Adrenal gland (tissue), 12 donors: ENCODE measurements around the gene HOXB13. TPM values are rescaled to one million over a fixed set of nuclear protein-coding genes. Genes with fewer than 3 reads are reported as not detected.

Experiments used
- DNase-seq, 7 donors: peaks; one replicate each; pipeline ENCODE4 v3.0.0-alpha.2; 2019 to 2020
- H3K27ac ChIP-seq, 5 donors: fragments of 200-600 bp; sonication (generic) in 4 of 5; 1 replicate in 3 of 5; 2 replicates in 2 of 5; pipeline versions ENCODE4 v1.5.1 to v1.8.0; 2016 to 2020; ENCODE audit warnings: mild to moderate bottlenecking in 1 of 5
- H3K27me3 ChIP-seq: fragments of 200-600 bp; 2 replicates; pipeline ENCODE4 v1.8.0; 2021
- H3K36me3 ChIP-seq, 2 donors: fragments of 200-600 bp; replicated peaks in 1 of 2; 1 replicate in 1 of 2; 2 replicates in 1 of 2; pipeline versions ENCODE4 v1.5.1 to v1.8.0; 2018 to 2022
- H3K4me1 ChIP-seq, 2 donors: fragments of 200-600 bp; replicated peaks in 1 of 2; 1 replicate in 1 of 2; 2 replicates in 1 of 2; pipeline versions ENCODE4 v1.5.1 to v1.8.0; 2018 to 2021
- H3K4me3 ChIP-seq, 4 donors: fragments of 200-600 bp; sonication (generic) in 3 of 4; one replicate each; pipeline ENCODE4 v1.5.1; 2016 to 2018
- H3K9me3 ChIP-seq, 3 donors: fragments of 200-600 bp; sonication (generic) in 1 of 3; replicated peaks in 1 of 3; 1 replicate in 2 of 3; 2 replicates in 1 of 3; pipeline versions ENCODE4 v1.5.1 to v1.8.0; 2016 to 2021
- CTCF ChIP-seq, 6 experiments: fragments of 450-650 bp in 4 of 6; fragments of 200-600 bp in 2 of 6; sonication (generic) in 1 of 6; IDR thresholded peaks; 1 replicate in 5 of 6; 2 replicates in 1 of 6; pipeline versions ENCODE4 v1.5.1 to v1.8.0; 2016 to 2021; ENCODE audit warnings: antibody characterized with exemption in 6 of 6, mild to moderate bottlenecking in 2 of 6, moderate library complexity in 1 of 6
- POLR2A ChIP-seq, 2 donors: fragments of 450-650 bp; IDR thresholded peaks; one replicate each; pipeline ENCODE4 v1.6.1; 2017; ENCODE audit warnings: antibody characterized with exemption in 2 of 2, mild to moderate bottlenecking in 2 of 2, moderate library complexity in 1 of 2
- WGBS, 4 donors: extraction: QIAGEN DNeasy Blood & Tissue Kit in 2 of 4; methylation state at CpG; one replicate each; pipeline versions ENCODE4 v1.1.5 to v1.1.7; 2013 to 2017; 5-methylcytosine and 5-hydroxymethylcytosine counted together
- intact Hi-C, 2 donors: fragments of 100-400 bp; cut with DNase I; formaldehyde crosslinking; loops; one replicate each; pipeline versions ENCODE4 v1.14.1 to v1.15.0; 2022 to 2023
- polyA plus RNA-seq, 3 donors: library from polyadenylated mRNA; stranded (reverse); fragments of 200-250 nt in 2 of 3; fragments of 350-450 nt in 1 of 3; fragmentation: Illumina TruSeq in 1 of 3; extraction: RNeasy Lipid Tissue Mini Kit (QIAGEN cat#74804) in 1 of 3; gene quantifications; one replicate each; pipeline ENCODE4 v1.2.3, GENCODE V29; 2013 to 2014
- total RNA-seq, 9 donors: library from RNA; depleted of rRNA in 4 of 9; stranded (reverse); fragments of >200 nt in 4 of 9; fragments of 120-200 nt in 1 of 9; fragmentation: NEBNext Ultra II Directional in 1 of 9; extraction: Animal tissue kit (Norgen Biotek cat#: 25700) in 1 of 9; gene quantifications; one replicate each; pipeline versions ENCODE4 v1.1.0 to v1.2.4, GENCODE V29; 2013 to 2023
- donor health status: healthy with polysubstance abuse.
- donor health status: Bipolar disorder and iron deficiency.
- donor health status: DM: yes; HTN: yes; CAD: no.
- donor health status: DM: no; HTN: no; CAD: no.
- donor health status: DM: no; HTN: no; CAD: no.
- donor health status: DM: yes; HTN: yes; CAD: no.

The HOXB13 gene
- total and polyA plus RNA-seq, 12 donors: 0.07 to 0.11 TPM; not detected in 10

- no peak for TF ChIP-seq POLR2A (IDR thresholded peaks at IDR 0.05)
- TF ChIP-seq CTCF (IDR thresholded peaks at IDR 0.05): no peak
- Histone ChIP-seq H3K4me3 (no peak overlapping the region), H3K9me3 (no peaks in the 10 kb centered on the region), H3K4me1 (peaks cover 0 to 6% of the 10 kb centered on the region in 2 donors), H3K36me3 (no peaks in the 10 kb centered on the region), H3K27ac (no peak overlapping the region), H3K27me3 (peaks cover 100% of the 10 kb centered on the region)
- WGBS, 4 donors: 23 to 28% (median 25%) methylated on average over 39 to 42 of the region's 42 CpGs
- intact Hi-C loops: loop anchor here (5.0 kb wide), 2 partner anchors 46 to 69 kb away; no protein-coding TSS in a partner anchor
- no peak for DNase-seq
These were observed 4.9 kb downstream of the HOXB13 start for GRCh38 chr17:48723423-48724250.

DNA sequence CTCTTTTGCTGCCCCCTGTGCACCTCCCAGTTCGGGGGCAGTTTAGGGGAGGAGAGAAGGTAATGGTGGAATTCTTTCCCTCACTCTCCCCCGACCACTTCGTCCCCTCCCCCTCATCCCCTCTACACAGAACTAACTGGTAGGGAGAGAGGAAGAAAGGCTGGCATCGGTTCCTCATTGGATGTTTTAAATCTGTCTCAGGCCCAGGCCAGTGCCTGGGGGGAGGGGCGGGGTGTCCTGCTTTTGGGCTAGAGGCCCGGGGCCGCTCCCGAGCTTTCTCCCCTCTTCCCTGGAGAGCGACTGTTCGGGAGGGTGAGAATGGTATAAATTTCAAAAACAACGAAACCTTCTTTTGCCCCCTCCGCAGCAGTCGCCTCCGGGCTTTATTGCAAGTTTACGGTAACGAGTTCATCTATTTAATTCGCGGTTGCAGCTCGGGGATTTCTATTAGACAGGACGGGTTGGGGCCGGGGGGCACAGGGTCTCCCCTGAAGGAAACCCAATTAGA is 5.6 kb downstream of the HOXB13 start, which contains the start of gene PRAC2:
Gene PRAC2 (plus strand): TSS at position 271 of the 508 bp plus-strand sequence. CDS start 1,226 bp downstream, outside the sequence.
- WGBS, 4 donors: 6 to 12% (median 8%) methylated on average over 17 to 21 of the region's 21 CpGs
- TF ChIP-seq CTCF (IDR thresholded peaks at IDR 0.05): no peak
- no peak for TF ChIP-seq POLR2A (IDR thresholded peaks at IDR 0.05)
- Histone ChIP-seq H3K27me3 (peaks cover 99% of the 10 kb centered on the region), H3K27ac (no peak within 1 kb of the TSS), H3K36me3 (no peaks in the 10 kb centered on the region), H3K4me3 (no peak within 1 kb of the TSS), H3K9me3 (no peaks in the 10 kb centered on the region), H3K4me1 (peaks cover 0 to 6% of the 10 kb centered on the region in 2 donors)
- intact Hi-C loops: loop anchor here (5.0 kb wide), 2 partner anchors 46 to 69 kb away; no protein-coding TSS in a partner anchor
- DNase-seq: no peak

DNA sequence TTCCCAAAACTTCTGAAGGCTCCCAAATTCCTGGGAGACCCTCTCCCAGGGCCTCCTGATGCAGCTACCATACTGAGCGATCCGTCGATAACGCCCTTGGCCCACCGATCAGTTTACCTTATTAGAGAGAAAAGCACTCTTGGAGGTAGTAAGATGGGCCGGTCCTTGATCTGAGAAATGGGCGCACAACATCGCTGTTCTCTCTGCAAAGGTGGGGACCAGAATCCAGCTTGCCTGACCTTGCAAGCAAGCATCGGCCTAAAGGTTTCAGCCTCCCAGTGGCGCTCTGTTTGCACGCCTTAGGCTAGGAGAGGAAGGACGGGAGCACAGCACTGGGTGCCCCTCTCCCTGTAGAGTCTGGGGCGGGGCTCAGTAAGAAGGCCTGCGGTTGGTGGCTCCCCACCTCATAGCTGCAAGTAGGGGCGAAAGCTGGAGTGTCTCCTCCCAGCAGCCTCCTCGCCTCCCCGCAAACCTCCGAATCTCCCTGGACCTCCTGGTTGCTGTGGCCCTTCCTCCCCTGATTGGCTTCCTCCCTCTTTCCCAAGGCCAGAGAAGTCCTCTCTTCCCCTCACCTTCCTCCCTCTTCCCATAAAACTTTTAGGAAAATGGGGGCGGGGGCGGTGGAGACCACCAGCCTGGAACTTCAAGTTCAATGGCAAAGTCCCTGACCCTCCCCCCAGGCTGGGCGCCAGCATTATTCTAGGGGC is 6.2 kb downstream of the HOXB13 start, which contains the start of gene PRAC1:
Gene PRAC1 (minus strand): TSS at position 318 of the 707 bp plus-strand sequence. CDS start 126 bp downstream, at position 192.
- 8 to 12% (median 9%) methylated on average over 20 to 21 of the region's 21 CpGs for WGBS, 4 donors
- DNase-seq: no peak
- Histone ChIP-seq H3K4me3 (no peak within 1 kb of the TSS), H3K4me1 (peaks cover 0 to 6% of the 10 kb centered on the region in 2 donors), H3K27me3 (peaks cover 98% of the 10 kb centered on the region), H3K27ac (no peak within 1 kb of the TSS), H3K36me3 (no peaks in the 10 kb centered on the region), H3K9me3 (no peaks in the 10 kb centered on the region)
- intact Hi-C loops: loop anchor here (5.0 kb wide), 2 partner anchors 45 to 70 kb away; no protein-coding TSS in a partner anchor
- TF ChIP-seq CTCF (IDR thresholded peaks at IDR 0.05): no peak

DNA sequence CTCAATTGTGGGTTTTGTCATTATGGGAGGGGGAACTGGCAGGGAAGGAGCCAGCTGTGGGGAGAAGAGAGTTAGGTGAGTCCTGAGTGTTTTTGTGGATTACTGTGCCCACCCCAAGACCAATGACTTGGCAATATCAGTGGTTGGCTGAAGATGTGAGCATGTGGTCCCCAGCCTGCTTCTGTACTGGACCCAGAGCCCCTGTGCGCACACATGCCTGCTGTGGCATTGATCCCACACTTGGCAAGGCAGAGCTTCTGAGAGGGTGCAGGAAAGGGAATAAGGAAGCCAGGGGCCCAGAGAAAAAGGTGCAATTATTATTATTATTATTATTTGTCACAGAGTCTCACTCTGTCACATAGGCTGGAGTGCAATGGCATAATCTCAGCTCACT is 7.5 kb downstream of the HOXB13 start:
- TF ChIP-seq CTCF (IDR thresholded peaks at IDR 0.05): no peak
- no peak for TF ChIP-seq POLR2A (IDR thresholded peaks at IDR 0.05)
- peaks cover 98% of the 10 kb centered on the region for H3K27me3 ChIP-seq
- no peaks in the 10 kb centered on the region for H3K36me3 ChIP-seq
- intact Hi-C loops: loop anchor here (5.0 kb wide), 2 partner anchors 44 to 71 kb away; no protein-coding TSS in a partner anchor
- H3K4me1 ChIP-seq: peaks cover 0 to 6% of the 10 kb centered on the region in 2 donors
- WGBS, 4 donors: 65 to 100% (median 86%) methylated on average over 1 of the region's 1 CpG
- H3K9me3 ChIP-seq: no peaks in the 10 kb centered on the region
- no peak overlapping the region for H3K27ac ChIP-seq
- DNase-seq: no peak
- no peak overlapping the region for H3K4me3 ChIP-seq
